HepG2 (cell line): ENCODE measurements around the gene LSMEM2. TPM values are rescaled to one million over a fixed set of nuclear protein-coding genes. Genes with fewer than 3 reads are reported as not detected.

Experiments
- EED ChIP-seq: sonication (generic); formaldehyde crosslinking; IDR thresholded peaks from 2 replicates; pipeline ENCODE4 v1.5.0; 2020; ENCODE audit warnings: mild to moderate bottlenecking, missing genetic modification reagents
- HMG20A ChIP-seq: IDR thresholded peaks from 2 replicates; pipeline ENCODE4 v1.6.1; 2016; ENCODE audit warnings: borderline replicate concordance
- TOPORS ChIP-seq: sonication (generic); formaldehyde crosslinking; IDR thresholded peaks from 2 replicates; pipeline ENCODE4 v1.8.0; 2023; ENCODE audit warnings: mild to moderate bottlenecking, missing genetic modification reagents
- ZNF337 ChIP-seq: sonication (generic); formaldehyde crosslinking; IDR thresholded peaks from 2 replicates; pipeline ENCODE4 v1.5.1; 2020; ENCODE audit warnings: missing genetic modification reagents, low read depth, mild to moderate bottlenecking, borderline replicate concordance
- ZNF33A ChIP-seq: sonication (generic); formaldehyde crosslinking; IDR thresholded peaks from 2 replicates; pipeline ENCODE4 v1.5.1; 2020; ENCODE audit warnings: missing genetic modification reagents, mild to moderate bottlenecking, moderate library complexity, borderline replicate concordance
- ZNF839 ChIP-seq: sonication (generic); formaldehyde crosslinking; IDR thresholded peaks from 2 replicates; pipeline ENCODE4 v1.4.0; 2020; ENCODE audit warnings: missing genetic modification reagents, mild to moderate bottlenecking, borderline replicate concordance
- ZNF878 ChIP-seq: sonication (generic); formaldehyde crosslinking; IDR thresholded peaks from 2 replicates; pipeline ENCODE4 v1.8.1; 2023; ENCODE audit warnings: mild to moderate bottlenecking, missing genetic modification reagents, moderate library complexity
- polyA plus RNA-seq, 8 experiments: library from polyadenylated mRNA; depleted of rRNA in 3 of 8; stranded (reverse) in 7 of 8; unstranded in 1 of 8; fragments of >200 nt; fragmentation: Illumina TruSeq in 4 of 8; extraction: Trizol in 4 of 8; gene quantifications; 2 replicates each; pipeline versions ENCODE4 v1.2.1 to v1.2.3, GENCODE V29; 2011 to 2016; ENCODE audit warnings: low read depth in 4 of 8, missing spikeins in 1 of 8, mixed read lengths in 1 of 8; ENCODE audit not compliant: insufficient read depth in 1 of 8
- total RNA-seq, 5 experiments: library from RNA; depleted of rRNA; stranded (reverse); fragments of >200 nt; fragmentation: Illumina TruSeq; extraction: Trizol; gene quantifications; 2 replicates each; pipeline ENCODE4 v1.2.3, GENCODE V29; 2016; ENCODE audit warnings: low read depth in 1 of 5
- TF ChIP-seq, protein P1 (sequence below): sonication (generic); formaldehyde crosslinking; IDR thresholded peaks from 2 replicates; pipeline ENCODE4 v1.5.1; 2020; ENCODE audit warnings: mild to moderate bottlenecking, missing genetic modification reagents, moderate library complexity
- TF ChIP-seq, protein P2 (sequence below): sonication (generic); formaldehyde crosslinking; IDR thresholded peaks from 2 replicates; pipeline ENCODE4 v1.5.1; 2020; ENCODE audit warnings: mild to moderate bottlenecking, missing genetic modification reagents, borderline replicate concordance
- TF ChIP-seq, protein P3 (sequence below): sonication (generic); formaldehyde crosslinking; IDR thresholded peaks from 2 replicates; pipeline ENCODE4 v1.4.0; 2020; ENCODE audit warnings: missing genetic modification reagents, borderline replicate concordance
- TF ChIP-seq, protein P4 (sequence below): sonication (generic); formaldehyde crosslinking; IDR thresholded peaks from 2 replicates; pipeline ENCODE4 v1.4.0; 2020; ENCODE audit warnings: mild to moderate bottlenecking, missing genetic modification reagents
- TF ChIP-seq, protein P5 (sequence below): sonication (generic); formaldehyde crosslinking; IDR thresholded peaks from 2 replicates; pipeline ENCODE4 v1.4.0; 2020; ENCODE audit warnings: mild to moderate bottlenecking, missing genetic modification reagents
- TF ChIP-seq, protein P6 (sequence below): IDR thresholded peaks from 2 replicates; pipeline ENCODE4 v1.6.1; 2012; ENCODE audit warnings: inconsistent platforms

LSMEM2 gene
- total and polyA plus RNA-seq, 2 of the 13 experiments (the other 11 are each of a cell fraction or from before 2014, with no cell fraction given) = 0.07 to 0.41 TPM

DNA sequence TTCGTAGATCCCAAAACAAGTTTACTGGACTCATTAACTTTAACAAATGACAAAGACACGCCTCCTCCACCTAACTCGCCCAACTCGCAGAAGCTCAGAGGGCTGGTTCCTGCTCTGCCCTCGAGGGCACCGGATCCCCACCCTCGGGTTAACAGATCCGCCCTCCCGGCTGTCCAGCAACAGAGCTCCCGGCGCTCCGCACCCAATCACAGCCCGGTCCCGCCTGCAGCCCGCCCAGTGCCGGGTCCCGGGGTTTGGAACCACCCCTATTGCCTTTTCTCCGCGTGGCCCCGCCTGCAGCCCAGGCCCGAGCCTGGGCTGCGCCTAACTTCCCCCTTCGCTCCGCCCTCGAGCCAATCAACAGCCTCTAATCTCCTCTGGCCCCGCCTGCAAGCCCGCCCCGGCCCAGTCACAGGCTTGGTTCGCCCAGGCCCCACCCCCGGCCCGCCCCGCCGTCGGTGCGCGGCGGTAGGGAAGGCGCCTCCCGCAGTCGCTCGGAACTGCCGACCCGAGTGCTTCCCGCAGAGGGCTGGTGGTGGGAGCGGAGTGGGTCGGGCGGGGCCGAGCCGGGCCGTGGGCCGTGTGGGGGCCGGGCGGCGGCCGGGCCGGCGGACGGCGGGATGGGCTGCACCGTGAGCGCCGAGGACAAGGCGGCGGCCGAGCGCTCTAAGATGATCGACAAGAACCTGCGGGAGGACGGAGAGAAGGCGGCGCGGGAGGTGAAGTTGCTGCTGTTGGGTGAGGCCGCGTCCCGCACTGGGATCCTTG lies 43.0 kb upstream of the LSMEM2 start, which contains the start of gene GNAI2 (continued):
- TF ChIP-seq, protein P1, sequence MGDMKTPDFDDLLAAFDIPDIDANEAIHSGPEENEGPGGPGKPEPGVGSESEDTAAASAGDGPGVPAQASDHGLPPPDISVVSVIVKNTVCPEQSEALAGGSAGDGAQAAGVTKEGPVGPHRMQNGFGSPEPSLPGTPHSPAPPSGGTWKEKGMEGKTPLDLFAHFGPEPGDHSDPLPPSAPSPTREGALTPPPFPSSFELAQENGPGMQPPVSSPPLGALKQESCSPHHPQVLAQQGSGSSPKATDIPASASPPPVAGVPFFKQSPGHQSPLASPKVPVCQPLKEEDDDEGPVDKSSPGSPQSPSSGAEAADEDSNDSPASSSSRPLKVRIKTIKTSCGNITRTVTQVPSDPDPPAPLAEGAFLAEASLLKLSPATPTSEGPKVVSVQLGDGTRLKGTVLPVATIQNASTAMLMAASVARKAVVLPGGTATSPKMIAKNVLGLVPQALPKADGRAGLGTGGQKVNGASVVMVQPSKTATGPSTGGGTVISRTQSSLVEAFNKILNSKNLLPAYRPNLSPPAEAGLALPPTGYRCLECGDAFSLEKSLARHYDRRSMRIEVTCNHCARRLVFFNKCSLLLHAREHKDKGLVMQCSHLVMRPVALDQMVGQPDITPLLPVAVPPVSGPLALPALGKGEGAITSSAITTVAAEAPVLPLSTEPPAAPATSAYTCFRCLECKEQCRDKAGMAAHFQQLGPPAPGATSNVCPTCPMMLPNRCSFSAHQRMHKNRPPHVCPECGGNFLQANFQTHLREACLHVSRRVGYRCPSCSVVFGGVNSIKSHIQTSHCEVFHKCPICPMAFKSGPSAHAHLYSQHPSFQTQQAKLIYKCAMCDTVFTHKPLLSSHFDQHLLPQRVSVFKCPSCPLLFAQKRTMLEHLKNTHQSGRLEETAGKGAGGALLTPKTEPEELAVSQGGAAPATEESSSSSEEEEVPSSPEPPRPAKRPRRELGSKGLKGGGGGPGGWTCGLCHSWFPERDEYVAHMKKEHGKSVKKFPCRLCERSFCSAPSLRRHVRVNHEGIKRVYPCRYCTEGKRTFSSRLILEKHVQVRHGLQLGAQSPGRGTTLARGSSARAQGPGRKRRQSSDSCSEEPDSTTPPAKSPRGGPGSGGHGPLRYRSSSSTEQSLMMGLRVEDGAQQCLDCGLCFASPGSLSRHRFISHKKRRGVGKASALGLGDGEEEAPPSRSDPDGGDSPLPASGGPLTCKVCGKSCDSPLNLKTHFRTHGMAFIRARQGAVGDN (CRISPR knock-in tag) = peak; percentile 66
- no peak for TF ChIP-seq EED (CRISPR knock-in tag)
- TF ChIP-seq ZNF839 (CRISPR knock-in tag) = no peak
- TF ChIP-seq TOPORS = 0 out of 2 replicates have a peak, but pooled peaks have one; percentile 34
- no peak for TF ChIP-seq ZNF33A
- no peak for TF ChIP-seq HMG20A (CRISPR knock-in tag)
- TF ChIP-seq ZNF337 (CRISPR knock-in tag) = no peak
- no peak for TF ChIP-seq ZNF878 (CRISPR knock-in tag)
- TF ChIP-seq, protein P2, sequence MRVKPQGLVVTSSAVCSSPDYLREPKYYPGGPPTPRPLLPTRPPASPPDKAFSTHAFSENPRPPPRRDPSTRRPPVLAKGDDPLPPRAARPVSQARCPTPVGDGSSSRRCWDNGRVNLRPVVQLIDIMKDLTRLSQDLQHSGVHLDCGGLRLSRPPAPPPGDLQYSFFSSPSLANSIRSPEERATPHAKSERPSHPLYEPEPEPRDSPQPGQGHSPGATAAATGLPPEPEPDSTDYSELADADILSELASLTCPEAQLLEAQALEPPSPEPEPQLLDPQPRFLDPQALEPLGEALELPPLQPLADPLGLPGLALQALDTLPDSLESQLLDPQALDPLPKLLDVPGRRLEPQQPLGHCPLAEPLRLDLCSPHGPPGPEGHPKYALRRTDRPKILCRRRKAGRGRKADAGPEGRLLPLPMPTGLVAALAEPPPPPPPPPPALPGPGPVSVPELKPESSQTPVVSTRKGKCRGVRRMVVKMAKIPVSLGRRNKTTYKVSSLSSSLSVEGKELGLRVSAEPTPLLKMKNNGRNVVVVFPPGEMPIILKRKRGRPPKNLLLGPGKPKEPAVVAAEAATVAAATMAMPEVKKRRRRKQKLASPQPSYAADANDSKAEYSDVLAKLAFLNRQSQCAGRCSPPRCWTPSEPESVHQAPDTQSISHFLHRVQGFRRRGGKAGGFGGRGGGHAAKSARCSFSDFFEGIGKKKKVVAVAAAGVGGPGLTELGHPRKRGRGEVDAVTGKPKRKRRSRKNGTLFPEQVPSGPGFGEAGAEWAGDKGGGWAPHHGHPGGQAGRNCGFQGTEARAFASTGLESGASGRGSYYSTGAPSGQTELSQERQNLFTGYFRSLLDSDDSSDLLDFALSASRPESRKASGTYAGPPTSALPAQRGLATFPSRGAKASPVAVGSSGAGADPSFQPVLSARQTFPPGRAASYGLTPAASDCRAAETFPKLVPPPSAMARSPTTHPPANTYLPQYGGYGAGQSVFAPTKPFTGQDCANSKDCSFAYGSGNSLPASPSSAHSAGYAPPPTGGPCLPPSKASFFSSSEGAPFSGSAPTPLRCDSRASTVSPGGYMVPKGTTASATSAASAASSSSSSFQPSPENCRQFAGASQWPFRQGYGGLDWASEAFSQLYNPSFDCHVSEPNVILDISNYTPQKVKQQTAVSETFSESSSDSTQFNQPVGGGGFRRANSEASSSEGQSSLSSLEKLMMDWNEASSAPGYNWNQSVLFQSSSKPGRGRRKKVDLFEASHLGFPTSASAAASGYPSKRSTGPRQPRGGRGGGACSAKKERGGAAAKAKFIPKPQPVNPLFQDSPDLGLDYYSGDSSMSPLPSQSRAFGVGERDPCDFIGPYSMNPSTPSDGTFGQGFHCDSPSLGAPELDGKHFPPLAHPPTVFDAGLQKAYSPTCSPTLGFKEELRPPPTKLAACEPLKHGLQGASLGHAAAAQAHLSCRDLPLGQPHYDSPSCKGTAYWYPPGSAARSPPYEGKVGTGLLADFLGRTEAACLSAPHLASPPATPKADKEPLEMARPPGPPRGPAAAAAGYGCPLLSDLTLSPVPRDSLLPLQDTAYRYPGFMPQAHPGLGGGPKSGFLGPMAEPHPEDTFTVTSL = no peak
- TF ChIP-seq, protein P3, sequence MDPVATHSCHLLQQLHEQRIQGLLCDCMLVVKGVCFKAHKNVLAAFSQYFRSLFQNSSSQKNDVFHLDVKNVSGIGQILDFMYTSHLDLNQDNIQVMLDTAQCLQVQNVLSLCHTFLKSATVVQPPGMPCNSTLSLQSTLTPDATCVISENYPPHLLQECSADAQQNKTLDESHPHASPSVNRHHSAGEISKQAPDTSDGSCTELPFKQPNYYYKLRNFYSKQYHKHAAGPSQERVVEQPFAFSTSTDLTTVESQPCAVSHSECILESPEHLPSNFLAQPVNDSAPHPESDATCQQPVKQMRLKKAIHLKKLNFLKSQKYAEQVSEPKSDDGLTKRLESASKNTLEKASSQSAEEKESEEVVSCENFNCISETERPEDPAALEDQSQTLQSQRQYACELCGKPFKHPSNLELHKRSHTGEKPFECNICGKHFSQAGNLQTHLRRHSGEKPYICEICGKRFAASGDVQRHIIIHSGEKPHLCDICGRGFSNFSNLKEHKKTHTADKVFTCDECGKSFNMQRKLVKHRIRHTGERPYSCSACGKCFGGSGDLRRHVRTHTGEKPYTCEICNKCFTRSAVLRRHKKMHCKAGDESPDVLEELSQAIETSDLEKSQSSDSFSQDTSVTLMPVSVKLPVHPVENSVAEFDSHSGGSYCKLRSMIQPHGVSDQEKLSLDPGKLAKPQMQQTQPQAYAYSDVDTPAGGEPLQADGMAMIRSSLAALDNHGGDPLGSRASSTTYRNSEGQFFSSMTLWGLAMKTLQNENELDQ (CRISPR knock-in tag) = no peak
- TF ChIP-seq, protein P4, sequence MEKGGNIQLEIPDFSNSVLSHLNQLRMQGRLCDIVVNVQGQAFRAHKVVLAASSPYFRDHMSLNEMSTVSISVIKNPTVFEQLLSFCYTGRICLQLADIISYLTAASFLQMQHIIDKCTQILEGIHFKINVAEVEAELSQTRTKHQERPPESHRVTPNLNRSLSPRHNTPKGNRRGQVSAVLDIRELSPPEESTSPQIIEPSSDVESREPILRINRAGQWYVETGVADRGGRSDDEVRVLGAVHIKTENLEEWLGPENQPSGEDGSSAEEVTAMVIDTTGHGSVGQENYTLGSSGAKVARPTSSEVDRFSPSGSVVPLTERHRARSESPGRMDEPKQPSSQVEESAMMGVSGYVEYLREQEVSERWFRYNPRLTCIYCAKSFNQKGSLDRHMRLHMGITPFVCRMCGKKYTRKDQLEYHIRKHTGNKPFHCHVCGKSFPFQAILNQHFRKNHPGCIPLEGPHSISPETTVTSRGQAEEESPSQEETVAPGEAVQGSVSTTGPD (CRISPR knock-in tag) = no peak
- TF ChIP-seq, protein P5, sequence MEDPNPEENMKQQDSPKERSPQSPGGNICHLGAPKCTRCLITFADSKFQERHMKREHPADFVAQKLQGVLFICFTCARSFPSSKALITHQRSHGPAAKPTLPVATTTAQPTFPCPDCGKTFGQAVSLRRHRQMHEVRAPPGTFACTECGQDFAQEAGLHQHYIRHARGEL (CRISPR knock-in tag) = no peak
- TF ChIP-seq, protein P6, sequence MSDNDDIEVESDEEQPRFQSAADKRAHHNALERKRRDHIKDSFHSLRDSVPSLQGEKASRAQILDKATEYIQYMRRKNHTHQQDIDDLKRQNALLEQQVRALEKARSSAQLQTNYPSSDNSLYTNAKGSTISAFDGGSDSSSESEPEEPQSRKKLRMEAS = peak; percentile 34; the same call in 1 of the 2 replicates
